Fibroblast of skin of right quadriceps (primary cell): ENCODE data around the gene RNF123.

ENCODE experiments used
- DNase-seq: peaks from one replicate; pipeline ENCODE4 v3.0.0-alpha.2; 2013

The RNF123 gene

DNA sequence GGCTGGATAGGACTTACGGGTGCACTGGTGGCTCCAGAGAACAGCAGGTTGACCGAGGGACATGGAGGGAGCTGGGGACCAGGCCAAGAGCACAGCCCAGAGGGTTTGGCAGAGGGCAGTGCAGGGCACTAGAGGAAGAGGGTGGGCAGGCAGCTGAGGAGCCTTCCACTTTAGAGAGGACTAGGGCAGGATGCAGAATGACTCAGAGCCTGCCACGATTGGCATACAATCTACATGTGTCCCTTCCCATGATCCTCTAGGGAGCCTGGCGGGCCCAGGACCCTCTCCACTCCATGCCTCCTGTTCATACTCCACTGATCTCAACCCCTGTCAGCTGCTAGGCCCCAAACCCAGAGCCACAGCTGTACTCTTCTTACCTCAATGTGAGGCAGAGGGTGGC, 29.6 kb upstream of the RNF123 start:
- no peak for DNase-seq

DNA sequence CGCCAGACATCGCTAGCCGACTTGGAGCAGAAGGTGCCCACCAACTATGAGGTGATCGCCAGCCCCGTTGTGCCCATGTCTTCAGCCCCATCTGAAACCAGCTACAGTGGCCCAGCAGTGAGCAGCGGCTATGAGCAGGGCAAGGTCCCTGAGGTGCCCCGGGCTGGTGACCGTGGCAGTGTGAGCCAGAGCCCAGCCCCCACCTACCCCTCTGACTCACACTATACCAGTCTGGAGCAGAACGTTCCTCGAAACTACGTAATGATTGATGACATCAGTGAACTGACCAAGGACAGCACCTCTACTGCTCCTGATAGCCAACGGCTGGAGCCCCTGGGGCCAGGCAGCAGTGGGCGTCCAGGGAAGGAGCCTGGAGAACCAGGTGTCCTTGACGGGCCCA, 28.1 kb upstream of the RNF123 start:
- no peak for DNase-seq

DNA sequence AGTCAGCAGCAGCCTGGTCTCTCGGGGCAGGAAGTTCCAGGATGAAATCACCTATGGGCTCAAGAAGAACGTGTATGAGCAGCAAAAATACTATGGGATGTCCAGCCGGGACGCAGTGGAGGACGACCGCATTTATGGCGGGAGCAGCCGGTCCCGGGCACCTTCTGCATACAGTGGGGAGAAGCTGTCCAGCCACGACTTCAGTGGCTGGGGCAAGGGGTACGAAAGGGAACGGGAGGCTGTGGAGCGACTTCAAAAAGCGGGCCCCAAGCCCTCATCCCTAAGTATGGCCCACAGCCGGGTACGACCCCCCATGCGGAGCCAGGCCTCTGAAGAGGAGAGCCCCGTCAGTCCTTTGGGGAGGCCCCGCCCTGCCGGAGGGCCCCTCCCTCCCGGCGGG, 27.3 kb upstream of the RNF123 start:
- DNase-seq: no peak

DNA sequence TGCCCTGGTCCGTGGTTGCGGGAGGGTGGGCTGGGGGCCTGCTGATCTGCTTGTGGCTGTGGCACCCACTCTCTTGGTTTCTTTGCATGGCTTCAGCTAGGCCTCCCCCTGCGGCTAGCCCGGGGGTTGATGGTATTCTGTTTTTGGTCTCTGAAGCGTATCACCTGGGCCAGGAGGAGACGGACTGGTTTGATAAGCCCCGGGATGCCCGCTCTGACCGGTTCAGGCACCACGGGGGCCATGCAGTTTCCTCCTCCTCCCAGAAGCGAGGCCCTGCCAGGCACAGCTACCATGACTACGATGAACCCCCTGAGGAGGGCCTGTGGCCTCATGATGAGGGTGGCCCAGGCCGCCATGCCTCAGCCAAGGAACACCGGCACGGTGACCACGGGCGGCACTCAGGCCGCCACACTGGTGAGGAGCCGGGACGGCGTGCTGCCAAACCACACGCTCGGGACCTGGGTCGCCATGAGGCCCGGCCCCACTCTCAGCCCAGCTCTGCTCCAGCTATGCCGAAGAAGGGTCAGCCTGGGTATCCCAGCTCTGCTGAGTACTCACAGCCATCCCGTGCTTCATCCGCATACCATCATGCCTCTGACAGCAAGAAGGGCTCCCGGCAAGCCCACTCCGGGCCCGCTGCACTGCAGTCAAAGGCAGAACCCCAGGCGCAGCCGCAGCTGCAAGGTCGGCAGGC, 26.5 kb upstream of the RNF123 start:
- DNase-seq: no peak

DNA sequence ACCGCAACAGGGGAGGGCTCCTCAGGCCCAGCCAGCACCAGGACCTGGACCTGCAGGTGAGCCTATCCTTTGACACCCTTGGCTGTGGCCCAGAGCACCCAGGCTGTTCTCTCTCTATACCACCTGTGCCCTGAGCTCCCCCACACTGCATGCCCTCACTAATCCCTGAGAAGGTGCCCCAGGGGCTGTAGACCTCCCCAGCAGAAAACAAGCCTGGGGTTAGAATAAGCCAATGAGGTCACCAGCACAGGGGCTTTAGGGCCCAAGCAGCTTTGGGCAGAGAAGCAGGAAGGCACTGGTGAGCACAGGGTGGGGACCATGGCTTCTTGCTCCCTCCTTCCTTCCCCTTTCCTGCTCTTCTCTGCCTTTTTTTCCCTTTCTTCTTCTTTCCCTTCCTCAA, 25.5 kb upstream of the RNF123 start:
- DNase-seq: no peak

DNA sequence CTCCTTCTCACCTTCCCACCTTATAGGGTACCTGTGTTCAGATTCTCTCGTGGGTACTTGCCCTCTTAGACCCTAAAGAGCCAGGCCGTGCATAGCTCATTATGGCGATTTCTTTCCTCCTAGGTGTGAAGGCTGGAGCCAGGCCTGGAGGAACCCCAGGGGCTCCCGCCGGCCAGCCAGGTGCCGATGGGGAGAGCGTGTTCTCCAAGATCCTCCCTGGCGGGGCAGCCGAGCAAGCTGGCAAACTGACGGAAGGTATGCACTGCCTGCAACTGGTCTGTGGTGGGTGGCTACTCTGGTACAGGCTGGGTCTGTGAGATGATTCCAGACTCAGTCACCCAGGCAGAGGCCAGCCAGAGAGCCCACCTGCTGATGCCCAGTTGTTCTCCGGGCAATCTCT, 25.1 kb upstream of the RNF123 start:
- no peak for DNase-seq

DNA sequence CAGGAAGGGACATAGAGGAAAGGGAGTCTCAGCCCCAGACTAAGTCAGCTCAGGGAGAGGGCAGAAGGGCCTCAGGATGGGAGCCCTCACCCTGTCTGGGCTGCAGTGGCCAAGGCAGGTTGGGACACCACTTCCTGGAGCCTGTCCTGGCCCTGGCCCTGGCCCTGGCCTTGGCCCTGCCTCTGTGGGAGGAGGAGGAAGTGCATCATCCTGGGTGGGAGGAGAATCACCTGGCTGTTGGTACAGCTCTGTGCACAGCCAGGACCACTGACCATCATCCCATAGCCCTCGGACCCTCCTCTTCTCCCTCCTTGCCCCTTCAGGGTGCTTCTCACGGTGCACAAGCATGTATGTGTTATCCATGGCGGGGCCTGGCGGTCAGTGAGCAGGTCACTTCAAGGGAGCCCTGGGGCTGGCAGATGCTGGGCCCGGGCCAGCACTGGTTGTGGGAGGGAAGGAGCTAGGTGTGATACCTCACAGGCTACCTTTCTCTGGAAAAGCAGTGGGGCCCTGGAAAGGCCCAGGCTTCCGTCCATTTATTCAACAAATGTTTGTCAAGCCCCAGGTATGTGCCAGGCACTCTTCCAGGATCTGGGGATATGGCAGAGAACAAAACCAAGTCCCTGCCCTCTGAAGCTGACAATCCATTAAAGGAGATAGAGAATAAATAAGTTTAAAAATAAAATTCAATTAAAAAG, 23.4 kb upstream of the RNF123 start:
- DNase-seq: no peak

DNA sequence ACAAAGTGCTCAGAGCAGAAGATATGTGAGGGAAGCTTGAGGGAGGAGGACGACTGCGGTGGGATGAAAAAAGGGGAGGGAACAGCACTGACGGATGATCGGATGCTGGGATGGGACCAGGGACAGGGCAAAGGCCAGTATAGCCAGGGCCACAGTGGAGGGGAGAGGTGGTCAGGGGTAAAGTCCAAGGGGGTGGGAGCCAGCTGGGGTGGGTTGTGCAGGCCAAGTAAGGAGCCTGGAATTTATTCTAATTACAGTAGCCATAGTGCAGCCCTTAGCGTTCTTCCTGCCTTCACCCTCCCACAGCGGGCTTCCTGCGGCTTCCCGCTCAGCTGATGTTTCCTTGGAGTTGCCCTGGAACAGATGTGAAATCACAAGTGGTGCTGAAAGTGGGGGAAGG, 22.8 kb upstream of the RNF123 start:
- peak; percentile 40 for DNase-seq

DNA sequence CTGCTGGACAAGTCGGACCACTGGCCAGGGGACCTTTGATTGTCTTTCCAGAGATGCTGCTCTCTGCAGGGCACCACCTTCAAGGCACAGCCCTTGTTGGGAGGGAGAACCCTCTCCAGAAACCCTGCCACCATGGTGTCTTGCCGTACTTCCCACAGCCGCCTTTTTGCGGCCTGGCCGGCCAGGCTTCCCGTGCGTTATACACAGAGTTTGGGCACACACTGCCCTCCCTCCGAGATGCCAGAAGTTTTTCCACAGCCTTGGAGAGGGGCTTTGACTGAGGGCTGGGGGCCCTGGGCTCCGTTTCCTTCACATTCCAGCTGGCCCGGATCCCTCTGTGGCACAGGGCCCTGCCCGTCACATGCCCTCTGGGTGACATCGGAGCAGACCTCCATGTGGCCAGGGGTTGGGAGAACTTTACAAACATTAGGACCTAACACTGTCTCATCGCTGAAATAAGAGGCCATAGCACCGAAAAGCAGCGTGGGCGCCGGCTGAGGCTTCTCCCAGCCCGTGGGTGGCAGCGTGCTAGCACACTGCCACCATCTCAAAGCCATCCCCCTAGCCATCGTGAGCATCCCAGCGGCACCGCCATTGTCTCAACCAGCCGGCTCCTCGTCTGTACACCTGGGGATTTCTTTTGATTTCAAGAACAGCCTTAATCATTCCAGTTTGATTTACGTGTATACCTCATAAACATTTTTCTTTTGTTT, 21.5 kb upstream of the RNF123 start:
- no peak for DNase-seq

DNA sequence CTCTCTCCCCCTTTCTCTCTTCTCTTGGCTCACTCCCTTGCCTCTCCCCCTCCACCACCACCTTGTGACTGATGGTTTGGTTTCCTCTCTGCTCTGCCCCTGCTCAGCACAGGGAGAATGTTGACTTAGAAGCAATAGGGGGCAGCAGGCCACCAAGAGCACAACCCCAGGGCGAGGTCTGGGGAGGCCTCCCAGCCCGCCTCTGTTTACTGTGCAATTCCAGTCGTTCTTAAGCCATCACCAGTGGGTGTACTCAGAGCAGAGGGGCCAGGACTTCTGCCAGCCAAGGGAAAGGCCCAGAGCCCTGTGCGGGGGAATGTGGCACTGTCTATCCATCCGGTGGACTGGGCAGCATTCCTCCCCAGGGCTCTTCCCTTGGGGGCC, 21.0 kb upstream of the RNF123 start:
- DNase-seq: no peak

DNA sequence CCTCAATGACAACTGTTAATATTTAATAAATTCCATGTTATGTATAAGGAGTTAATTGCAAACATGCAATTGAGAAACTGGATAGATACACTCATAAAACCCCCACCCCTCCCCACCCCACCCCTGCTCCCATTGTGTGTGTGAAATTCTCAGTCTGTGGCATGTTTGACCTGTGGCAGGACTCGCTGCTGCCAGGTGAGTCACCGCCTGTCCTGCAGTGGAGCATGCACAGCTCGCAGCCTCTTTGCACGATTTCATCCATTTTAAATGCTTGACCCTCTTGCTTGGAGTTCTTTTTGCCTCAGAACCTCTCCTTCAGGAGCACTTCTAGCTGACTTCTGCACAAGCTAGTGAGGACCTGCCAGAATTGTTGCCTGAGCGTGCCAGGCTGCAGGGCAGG, 20.5 kb upstream of the RNF123 start:
- DNase-seq: no peak

DNA sequence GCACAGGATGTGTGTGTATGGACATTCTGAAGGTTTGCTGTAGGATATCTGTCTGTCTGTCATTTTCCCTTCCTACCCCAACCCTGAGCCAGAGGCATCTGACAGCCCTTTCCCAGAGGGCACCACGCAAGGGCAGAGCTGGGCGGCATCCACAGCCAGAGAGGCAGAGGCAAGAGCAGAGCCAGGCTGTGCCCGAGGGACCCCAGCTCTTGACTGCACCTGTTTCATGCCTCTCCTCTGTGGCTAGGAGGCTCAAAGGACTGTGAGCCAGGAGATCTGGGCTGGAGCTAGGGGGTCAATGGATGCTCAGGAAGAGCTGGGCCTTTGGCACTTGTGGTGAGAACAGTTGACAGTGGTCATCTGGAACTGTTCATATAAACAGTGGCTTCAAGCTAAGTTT, 20.0 kb upstream of the RNF123 start:
- DNase-seq: no peak

DNA sequence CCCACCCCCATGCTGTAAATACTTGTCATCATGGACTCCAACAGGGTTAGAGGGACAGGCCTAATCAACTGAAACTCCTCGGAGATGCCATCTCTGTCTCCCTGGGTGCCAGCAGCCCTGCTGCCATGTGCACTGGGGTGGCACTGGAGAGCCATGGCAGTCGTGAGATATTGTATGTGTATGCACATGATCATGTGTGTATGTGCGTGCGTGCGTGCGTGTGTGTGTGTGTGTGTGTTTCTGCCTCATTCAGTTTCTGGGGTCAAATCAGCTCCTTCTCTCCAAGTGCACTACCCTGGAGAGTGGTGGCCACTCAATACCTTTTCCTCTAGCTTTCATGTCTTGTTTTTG, 18.4 kb upstream of the RNF123 start:
- DNase-seq: no peak

DNA sequence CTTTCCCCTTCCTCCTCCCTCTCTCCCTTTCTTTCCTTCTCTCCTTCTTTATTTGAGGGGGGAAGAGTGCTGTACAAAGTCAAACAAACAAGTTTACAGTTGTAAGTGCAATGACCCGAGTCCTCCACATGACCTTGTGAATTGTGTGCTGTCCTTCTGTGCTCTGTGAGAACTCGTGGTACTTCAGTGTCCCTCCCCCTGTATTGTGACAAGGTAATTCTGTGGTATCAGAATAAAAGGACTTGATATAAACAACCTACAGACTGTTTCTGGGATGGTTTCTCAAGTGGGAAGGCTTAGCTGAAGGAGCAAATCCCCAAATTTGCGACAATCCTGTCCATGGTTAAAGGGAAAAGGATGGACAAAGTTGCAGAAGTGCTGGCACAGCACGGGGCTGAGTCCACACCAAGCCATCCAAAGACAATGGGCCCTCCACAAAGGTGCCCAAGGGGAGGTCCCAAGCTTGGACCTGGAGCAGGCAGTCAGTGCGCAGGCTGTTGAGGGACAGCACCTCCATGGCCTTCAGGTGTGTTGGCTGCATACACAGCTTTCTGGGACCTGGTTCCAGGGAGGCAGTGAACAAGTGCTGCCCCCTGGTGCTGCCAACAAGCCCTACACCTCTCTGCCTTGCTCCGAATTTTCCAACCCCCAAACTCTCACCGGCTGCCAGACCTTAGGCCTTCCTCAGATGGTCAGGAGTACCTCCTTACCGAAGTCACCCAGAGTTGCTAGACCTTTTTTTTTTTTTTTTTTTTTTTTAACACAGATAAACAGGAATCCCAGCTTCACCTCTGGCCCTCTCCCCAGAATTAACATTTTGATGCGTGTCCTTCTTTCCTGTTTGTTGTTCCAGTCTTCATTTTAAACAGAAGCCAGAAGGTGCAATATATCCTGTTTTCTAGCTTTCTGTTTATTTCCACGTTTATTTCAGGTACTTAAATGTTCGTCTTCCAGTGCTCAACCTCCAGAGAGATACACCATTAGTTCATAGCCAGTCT, 17.8 kb upstream of the RNF123 start:
- DNase-seq: peak; percentile 52

DNA sequence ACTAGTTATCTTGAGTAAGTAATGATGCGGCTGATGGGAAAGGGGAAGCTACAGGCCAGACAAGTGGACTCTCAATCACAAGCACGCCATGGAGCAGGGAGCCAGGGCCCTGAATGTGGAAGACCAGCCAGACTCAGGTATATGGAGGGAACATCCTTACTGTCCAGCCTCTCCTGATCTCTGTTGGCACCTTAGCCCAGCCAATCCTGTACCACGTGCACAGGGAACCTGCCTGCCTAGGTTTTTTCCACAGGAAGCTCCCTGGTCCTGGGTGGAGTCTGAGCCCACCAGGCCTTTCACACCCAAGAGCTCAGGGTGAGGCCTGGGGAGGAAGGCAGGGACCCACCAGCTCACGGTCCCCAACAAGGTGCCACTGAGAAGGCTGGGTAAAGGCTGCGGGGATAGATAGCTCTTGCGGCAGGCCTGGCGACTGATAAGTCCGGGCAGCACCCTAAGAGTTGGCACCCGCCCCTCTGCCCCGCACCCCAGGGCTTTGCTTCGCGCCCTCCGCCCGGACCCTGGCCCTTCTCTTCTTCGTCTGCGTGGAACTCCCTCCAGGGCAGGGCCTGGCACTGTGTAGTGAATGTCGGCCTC, 16.1 kb upstream of the RNF123 start:
- no peak for DNase-seq

DNA sequence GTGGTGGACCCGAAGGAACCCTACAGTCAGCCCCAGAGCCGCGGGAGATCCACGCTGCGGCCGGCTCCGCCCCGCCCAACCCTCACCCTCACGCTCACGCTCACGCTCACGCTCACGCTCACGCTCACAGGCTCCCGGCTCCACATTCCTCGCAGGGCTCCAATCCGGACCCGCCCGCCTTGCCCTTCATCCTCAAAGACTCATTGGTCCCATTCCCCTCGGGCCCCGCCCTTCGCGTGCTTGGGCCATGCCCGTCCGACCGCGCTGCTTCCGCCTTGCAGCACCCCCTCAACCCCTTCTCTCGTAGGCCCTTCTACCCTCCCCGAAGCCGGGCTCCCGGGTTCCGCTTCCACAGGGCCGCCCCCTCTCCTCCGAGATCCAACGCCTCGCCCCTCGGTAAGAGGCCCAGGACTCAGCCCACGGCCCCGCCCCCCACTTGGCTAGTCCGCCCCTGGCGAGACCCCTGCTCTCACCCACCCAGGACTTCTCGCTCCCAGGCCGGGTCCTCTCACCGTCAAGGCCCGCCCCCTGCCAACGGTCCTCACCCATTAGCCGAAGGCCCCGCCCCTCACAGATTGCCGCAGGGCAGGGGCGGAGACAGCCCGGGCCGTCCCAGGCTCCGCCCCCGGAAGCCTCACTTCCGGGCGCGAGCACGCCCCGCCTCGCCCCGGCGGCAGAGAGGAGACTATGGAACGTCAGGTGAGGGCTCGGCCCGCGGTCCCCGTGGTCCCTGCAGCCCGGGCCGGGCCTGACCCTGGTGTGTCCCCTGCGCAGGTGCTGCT, 15.5 kb upstream of the RNF123 start, which contains the start of gene APEH:
Gene APEH, plus strand, starts transcription at position 637 of the 782 bp plus-strand sequence. Its CDS starts 51 bp downstream, at position 688.
- DNase-seq: peak; percentile 98

DNA sequence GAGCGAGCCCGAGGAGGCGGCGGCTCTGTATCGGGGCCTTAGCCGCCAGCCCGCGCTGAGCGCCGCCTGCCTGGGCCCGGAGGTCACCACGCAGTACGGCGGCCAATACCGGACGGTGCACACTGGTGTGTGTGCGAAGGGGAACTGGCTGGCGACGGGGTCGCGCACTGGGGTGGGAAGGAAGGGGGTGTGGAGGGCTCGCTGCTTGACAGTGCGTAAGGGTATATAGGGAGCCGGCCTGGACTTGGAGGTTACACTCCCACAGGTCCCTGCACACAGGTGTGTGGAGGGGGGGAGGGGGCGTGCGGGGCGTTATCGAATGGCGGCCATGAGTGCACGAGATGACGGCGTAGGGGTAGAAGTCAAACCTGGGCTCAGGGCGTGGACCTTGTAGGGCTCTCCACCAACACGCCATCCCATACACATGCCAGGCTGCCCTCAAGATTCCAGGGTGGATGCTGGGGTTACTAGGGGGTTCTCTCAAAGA, 14.8 kb upstream of the RNF123 start:
- no peak for DNase-seq

DNA sequence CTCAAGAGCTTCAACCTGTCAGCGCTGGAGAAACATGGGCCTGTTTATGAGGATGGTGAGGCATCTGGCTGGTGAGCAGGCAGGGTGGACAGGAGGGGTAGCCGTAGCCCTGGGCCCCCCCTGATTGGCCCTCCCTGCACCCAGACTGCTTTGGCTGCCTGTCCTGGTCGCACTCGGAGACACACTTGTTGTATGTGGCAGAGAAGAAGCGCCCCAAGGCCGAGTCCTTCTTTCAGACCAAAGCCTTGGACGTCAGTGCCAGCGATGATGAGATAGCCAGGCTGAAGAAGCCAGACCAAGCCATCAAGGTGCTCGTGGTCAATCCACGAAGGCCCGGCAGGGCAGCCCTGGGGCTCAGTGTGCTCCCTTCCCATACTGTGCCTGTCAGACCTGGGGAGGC, 13.4 kb upstream of the RNF123 start:
- no peak for DNase-seq

DNA sequence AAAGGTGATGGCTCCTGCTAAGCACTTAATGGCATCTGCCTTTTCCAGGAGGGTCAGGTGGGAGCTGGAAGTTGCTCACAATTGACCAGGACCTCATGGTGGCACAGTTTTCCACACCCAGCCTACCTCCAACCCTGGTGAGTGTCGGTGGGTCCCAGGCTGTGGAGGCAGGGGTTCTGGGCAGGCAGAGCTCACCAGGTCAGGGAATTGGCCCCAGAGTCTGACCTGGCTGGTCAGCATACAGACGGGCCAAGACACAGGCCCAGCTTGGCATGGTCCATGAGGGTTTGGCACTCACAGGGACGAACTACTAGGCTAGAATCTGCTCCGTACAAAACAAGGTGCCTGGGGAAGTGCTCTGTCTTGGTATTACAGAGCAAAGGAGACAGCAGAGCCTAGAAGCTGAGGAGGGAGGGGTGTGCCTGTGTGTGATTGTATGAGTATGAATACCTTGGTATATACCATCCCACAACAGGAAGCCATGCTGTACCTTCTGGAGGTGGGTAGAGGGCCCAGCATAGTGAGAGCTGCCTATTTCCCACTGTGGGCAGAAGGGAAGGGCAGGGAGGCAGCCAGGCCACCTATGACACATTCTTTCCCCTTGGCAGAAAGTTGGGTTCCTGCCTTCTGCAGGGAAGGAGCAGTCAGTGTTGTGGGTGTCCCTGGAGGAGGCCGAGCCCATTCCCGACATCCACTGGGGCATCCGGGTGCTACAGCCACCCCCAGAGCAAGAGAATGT, 8.7 kb upstream of the RNF123 start:
- DNase-seq: no peak

DNA sequence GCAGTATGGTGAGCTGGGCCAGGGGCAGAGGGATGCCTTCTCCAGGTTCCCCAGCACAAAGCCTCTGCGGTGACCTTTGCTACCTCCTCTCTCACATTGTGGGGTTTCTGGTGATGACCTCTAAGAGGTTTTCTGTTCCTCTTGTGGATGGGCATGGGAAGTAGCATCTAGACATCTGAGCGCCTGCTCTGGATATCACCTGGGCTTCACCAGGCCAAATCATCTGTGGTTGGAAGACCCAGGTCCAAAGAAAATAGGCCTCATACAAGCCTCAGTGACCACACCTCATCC, 8.2 kb upstream of the RNF123 start:
- no peak for DNase-seq

DNA sequence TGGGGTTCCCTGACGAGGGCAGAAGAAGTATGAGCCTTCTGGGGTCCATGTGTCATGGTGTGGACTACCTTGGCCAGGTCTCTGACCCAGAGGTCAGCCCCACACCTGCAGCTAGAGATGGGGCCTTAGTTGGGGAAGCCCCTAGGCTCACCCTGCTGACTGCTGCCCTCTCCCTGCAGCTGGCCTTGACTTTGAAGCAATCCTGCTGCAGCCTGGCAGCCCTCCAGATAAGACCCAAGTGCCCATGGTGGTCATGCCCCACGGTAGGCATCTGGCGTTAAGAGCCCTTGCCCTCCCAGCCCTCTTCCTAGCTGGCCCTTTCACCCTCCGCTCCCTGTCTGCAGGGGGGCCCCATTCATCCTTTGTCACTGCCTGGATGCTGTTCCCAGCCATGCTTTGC, 7.8 kb upstream of the RNF123 start:
- DNase-seq: no peak
